Fibroblast of peridontal ligament (primary cell): Measurements from ENCODE around the gene KLK10.
A peak's percentile ranks its signal among the peaks of the same experiment; 100 is the strongest.

ENCODE experiments used
- DNase-seq: peaks from one replicate; pipeline ENCODE4 v3.0.0-alpha.2; 2010; ENCODE audit errors: extremely low read depth

Gene KLK10

DNA sequence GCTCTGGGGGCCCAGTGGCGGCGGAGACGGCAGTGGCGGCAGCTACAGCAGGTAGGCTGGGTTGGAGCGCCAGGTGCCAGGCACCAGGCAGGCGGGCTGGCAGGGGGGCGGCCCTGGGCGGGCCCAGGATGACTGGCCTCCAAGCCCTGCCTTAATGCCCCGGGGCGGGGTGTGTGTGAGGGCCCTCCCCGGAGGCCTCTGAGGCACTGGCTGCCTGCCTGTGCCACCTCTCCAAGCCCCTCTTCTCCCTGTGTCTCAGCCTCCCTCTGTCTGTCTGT lies 7.0 kb upstream of the KLK10 start, which contains the start of gene KLK11:
KLK11 (minus strand) TSS at position 63 of the 278 bp plus-strand sequence. CDS start 985 bp downstream, outside the sequence.
- no peak for DNase-seq

DNA sequence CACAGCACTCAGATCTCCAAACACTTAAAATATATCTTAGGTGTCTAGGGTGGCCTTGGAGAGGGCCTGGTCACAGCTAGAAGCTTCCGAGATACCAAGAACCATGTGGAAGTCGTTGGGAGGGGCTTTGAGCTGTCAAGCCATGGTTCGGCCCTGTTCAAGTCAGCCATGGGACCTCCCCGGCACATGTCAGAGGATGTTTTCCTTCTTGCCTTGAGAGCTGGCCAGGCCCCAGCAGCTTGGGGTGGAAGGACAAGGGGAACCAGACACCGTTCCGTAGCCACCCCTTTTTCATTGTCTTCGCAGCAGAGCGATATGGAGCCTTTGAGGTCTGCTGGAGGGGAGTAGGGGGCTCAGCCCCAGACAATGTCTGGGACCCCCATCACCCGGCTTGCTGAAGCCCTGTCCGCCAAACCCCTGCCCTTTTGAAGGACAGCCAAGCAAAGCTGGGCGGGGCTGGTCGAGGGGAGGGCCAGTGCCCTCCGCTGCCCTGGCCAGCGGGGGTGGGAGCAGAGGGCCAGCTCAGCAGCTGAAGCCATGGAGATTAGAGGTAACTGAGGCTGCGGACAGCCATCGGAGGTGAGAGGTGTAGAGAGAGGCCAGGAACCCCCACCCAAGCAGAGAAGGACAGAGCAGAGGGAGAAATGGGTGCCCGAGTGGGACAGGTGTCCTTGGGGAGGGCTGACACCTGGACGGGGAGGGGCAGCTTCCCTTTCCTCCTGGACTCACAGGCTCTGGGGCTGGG lies 6.5 kb upstream of the KLK10 start:
- DNase-seq: no peak

DNA sequence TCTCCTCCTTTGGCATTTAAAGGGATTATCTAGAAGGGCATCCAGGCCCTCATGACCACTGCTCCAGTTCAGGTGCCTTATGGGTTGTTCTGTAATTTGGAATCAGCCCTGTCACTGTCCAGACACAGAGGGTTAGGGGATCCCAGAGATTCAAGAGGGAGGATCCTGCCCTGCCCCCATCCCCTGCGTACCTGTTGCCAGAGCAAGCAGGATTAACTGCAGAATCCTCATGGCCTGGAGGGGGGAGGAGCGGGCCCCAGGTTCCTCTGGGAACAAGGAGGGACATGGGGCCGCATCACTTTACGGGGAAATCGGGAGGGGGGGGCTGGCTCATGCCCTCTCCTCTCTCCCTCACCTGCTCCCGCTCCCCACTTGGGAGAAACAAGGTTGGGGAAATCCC lies 5.9 kb upstream of the KLK10 start:
- DNase-seq: no peak

DNA sequence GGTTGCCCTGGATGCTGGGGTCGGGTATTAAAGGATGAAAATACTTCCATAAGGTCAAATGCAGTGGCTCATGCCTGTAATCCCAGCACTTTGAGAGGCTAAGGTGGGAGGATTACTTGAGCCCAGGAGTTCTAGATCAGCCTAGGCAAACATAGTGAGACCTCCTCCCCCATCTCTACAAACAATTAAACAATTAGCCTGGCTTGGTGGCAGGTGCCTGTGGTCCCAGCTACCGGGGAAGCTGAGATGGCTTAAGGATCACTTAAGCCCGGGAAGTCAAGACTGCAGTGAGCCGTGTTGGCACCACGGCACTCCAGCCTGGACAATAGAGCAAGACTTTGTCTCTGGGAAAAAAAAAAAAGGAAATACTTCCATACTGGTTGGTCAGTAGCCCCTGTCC lies 5.4 kb upstream of the KLK10 start:
- DNase-seq: no peak

DNA sequence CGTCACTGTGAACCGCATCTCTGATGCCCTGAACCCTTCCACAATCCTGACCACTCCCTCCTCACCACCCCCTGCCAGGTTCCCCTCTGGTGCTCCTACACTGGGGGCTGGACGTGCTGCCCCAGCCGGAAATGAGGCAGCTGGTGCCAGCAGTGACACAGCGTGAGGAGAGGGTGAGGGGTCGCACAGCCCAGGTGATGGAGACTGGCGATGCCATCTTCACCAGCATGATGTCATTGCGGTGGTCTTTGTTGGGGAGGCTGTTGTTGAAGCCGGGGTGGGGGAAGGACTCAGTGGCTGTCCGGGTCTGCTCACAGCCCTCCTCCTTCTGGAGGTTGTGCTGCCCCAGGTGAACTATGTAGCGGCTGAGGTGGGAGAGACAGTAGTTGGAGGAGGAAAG lies 4.4 kb upstream of the KLK10 start:
- no peak for DNase-seq

DNA sequence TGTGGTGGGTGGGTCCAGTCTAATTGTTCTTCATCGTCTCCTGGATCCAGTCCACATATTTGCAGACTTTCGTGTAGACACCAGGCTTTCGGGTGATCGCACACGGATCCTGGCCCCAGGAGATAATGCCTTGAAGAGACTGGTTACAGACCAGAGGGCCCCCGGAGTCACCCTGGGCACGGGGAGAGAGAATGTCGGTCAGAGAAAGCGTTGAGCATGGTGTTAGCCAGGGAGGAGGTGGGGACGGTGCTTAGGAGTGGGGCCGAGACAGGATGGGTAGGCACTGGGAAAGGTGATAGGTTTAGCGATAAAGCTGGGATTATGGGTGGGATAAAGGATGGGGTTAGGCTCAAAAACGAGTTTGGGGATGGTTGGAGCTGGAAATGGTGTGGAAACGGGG lies 3.0 kb upstream of the KLK10 start:
- DNase-seq: no peak

DNA sequence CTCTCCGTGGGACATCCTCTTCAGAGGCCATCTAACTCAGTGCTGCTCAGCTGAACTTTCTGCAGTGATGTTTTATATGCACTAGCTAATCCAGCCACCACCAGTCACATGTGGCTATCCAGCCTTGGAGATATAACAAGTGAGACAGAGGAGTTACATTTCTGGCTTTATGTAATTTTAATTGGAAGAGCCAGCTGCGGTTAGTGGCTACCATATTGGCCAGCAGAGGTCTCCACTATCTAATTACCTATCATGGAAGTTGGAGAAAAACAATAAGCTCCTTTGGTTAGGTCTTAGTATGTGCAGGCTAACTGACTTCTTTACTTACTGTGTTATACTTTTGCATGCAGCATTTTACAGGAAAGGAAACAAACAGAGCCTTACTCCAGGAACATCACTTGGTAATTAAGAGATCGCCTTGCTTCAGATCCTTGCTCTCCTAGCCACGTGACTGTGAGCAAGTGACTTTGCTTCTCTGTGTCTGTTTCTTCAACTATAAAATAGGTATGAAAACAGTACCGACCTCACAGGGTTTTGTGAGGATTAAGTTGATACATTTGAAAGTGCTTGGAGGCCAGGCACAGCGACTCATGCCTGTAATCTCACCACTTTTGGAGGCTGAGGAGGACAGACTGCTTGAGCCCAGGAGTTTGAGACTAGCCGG lies 1.6 kb upstream of the KLK10 start:
- peak; percentile 47 for DNase-seq

DNA sequence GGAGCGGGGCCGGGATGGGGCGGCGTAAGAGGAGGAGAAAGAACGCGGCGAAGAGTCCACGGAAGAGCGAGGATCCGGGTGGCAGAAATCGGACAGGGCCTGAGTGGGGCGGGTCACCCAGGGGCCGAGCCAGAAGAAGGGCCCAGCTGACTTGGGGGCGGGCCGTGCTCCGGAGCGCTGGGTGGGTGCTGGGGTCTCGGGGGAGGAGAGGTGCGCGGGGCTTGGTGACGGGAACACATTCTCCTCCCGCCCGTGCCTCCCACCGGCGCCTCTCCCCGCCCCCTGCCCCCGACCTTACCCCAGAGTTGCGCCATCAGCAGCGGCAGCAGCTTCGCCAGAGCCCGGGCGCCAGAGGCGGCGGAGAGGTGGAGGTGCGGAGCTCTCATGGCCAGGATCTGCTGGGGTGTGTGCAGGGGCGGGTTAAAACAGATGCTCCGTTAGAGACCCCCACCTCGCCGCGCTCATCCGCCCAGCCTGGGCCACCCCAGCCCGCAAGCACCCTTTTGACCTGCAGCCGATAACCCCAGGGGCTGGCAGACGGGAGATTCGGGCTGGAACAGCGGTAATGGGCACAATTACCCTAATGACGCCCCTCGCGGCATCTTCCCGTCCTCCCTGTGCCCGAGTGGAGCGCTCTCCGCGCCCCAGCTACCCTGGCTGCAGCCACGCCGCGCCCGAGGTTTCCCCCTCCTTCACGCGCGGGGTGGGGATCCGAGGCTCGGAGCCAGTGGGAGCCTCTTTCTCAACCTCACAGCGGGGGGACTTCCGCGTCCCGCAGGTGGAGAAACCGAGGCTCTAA lies 565 bp downstream of the KLK10 start:
- no peak for DNase-seq

DNA sequence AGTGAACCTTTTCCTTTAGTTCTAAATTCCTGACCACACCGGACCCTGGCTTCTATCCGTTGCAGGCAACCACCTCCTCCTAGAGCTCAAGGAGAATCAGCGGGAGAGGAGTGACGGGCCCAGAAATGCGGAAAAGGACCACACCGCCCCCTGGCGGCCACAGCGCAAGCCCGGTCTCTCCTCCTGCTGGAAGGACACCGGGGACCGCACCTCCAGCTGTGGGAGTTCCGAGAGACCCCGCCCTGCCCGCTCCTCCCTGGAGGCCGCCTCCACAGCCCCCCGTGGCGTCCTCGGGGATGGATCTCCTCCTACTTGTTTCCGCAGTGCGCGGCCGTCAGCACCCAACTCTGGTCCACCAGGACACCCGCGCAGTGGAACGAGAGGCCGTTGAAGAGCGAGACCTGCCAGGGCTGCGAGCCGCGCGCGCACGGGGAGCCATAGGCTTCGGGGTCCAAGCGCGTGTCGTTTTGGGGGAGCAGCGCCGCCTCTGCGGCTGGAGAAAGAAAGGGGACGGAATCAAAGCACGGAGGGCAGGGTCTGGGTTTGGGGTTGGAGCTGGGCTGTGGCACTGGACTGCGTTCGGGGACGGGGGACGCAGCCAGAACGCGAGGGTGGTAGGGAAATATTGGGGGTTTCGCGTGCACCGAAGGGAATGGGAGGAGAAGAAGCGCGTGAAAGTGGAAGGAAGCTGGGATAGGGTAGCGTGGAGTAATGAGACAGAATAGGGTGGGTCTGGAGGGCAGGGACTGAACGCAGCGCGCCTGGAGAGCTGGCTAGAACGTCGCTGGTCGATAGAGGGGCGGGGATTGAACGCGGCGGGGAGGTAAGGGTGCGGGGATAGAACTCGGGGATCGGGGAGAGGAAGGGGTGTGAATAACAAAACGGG lies 2.5 kb downstream of the KLK10 start:
- DNase-seq: peak; percentile 4

DNA sequence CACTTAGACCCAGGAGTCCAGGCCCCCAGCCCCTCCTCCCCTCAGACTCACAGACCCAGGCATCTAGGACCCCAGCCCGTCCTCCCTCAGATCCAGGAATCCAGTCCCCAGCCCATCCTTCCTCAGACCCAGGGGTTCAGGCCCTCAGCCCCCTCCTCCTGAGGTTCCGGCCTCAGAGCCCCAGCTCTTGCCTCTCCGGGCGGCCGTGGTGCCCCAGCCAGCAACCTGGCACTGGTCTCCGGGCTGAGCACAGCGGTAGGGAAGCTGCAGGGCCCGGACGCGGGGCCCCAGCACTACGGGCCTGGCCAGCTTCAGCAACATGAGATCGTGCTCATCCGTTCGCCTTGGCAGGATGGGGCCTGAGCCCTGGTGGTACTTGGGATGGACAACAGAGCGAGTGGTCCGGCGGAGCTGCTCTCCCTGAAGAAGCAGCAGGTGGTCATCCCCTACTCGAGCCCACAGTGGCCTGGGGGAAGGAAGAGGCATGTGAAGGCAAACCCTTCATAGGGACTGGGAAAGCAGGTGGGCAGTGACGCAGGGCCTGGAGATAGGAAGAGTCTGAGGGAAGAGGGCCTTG lies 3.7 kb downstream of the KLK10 start:
- DNase-seq: no peak

DNA sequence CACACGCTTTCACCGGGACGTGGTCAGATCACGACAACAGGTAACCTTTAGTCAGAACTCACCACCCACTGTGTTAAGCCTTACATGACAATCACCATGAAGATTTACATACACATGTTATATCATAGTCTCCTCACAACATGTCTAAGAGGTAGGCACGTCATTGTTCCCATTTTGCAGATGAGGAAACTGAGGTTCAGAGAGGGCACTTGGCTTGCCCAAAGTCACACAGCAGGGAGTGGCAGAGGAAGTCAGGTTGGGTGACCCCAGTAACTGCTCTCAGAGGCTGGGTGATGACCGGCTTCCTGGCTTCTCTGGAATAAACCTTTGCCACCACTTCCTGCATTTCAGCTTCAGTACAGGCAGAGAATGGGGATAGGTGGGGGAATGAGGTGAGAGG lies 5.3 kb downstream of the KLK10 start:
- no peak for DNase-seq

DNA sequence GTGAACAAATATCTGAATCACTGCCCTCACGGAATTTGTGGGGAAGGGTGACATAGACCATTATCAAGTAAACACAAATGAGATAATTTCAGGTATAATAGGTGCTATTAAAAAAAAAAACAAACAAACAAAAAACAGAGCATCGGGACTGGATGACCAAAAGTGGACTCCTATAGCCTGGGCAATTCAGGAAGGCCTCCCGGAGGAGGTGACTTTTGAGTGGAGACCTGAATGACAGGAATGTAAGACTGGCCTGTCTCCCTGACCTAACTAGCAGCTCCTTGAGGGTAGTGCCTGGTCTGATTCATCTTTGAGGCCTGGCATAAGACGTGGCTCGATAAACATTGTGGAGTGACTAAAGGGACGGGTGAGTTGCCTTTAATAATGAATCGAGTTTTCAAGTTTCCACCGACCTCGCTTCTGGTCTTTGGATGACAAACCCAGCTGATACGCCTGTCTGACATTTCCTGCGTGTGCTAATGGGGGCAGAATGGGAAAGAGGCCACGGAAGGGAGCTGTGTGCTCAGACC lies 6.8 kb downstream of the KLK10 start:
- DNase-seq: no peak

DNA sequence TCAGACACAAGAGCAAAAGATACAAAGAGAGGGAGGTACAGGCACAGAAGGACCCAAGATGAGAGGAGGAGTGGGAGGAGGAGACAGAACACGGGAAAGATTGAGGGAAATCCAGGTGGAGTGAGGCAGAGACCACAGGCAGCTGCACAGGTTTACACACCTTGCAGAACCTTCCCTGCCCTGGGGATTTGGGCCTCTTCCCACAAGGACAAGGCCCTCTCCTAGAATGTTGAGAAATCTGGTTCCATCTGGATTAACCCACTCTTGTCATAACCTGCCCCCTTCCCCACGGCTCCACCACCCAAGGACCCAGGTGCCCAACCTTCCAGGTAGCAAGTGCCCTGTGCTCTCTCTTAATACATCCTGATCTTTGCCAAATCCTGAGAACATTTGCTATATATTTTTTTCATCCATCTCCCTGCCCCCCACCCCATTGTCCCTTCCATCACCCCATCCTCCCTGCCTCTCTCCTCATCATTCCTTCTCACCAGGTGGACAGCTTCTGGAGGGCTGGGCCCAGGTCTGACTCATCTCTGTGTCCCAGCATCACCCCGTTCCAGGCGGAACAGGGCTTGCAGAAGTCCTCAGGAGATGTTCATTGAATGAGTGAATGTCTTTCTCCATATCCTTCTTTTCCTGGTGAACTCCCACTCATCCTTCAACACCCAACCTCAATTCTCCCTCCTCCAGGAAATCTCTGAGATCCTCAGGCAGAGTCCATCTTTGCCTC lies 9.3 kb downstream of the KLK10 start:
- no peak for DNase-seq

DNA sequence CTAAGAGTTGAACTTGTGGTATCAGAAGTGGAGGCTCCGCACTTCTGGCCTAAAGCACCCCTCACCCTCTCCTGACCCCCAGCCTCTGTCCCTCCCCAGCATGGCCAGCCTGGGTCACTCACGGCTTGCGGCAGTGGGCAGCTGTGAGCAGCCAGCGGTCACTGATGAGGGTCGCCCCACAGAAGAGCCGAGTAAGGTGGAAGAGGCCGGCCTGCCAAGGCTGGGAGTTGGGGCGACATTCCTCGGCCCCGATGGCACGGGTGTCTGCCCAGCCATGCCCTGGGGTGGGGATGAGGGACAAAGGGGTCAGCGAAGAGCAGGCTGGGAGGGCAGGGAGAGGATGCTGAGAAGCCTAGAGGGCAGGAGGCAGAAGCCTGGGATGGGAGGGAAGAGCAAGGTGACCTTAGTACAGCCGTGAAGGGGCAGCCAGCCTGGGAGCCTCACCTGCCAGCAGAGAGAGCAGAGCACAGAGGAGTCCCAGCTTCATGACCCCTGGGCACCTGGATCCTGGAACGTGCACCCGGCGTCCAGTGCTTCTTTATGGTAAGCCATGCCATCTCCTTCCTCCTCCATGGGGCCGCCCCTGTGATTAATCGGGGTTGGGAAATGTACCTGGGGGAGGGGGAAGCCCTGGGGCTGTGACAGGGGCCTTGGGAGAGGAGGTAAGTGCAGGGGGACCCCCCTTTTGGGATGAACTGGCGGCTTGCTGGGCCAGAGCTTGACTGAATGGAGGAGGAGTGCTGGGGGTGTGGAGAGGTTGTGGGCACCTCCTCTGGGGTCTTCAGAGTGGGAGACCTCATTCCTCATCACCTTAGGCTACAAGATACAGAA lies 10.2 kb downstream of the KLK10 start:
- DNase-seq: no peak

DNA sequence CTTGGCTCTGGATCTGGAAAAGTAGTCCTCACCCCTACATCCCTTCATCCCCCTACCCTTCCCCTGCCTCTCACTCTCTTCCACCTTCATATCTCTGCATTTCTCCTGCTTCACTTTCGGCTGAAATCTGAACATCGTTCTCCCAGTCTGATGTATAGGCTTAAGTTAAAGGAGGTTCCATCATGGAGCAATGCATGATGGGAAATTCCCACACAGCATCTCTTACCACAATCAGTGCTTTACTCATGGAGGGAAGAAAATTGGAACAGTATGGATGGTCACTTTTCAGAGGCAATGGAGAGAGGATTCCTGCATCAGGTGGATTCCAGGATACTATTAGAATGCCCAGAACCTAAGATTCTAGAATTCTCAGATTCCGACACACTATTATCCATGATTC lies 12.0 kb downstream of the KLK10 start:
- DNase-seq: no peak

DNA sequence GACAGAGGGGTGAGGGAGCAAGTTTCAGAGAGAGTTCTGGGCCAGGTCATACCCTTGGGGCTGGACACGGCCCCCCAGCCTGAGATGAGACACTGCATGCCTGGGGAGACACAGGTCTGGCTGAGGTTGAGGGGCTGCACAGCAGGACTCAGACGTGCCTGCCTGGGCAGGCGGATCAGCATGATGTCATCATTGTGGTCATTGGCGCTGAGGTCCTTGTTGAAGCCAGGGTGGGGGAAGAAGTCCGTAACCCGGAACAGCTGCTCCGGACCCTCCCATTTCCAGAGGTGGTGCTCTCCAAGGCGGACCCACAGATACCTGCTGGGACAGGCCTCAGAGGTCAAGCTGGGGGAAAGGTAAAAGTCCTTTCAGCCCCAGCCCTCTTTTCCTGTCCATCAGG lies 13.1 kb downstream of the KLK10 start:
- DNase-seq: no peak

DNA sequence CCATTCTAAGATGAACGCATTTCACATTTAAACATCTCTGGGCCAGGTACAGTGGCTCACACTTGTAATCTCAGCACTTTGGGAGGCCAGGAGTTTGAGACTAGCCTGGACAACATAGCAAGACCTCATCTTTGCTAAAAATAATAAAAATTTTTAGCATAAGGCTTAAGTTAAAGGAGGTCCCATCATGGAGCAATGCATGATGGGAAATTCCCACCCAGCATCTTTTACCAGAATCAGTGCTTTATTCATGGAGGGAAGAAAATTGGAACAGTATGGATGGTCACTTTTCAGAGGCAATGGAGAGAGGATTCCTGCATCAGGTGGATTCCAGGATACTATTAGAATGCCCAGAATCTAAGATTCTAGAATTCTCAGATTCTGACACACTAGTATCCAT lies 14.3 kb downstream of the KLK10 start:
- no peak for DNase-seq

DNA sequence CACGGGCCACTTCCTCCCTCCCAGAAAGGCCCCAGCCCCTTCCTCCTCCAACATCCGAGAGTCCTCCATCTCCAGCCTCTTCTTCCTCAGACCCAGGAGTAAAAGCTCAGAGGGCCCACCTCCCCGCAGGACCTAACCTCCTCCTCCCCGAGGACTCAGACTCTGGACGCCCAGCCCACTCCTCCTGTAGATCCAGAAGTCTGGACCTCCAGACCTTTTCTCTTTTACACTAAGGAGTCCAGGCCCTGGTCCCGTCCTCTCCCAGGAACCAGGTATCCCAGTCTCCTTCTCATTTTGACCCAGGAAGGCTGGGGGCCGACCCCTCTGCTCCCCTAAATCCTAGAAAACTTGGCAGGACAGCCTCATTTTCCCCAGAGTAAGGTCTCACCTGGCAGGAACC lies 16.2 kb downstream of the KLK10 start:
- DNase-seq: no peak

DNA sequence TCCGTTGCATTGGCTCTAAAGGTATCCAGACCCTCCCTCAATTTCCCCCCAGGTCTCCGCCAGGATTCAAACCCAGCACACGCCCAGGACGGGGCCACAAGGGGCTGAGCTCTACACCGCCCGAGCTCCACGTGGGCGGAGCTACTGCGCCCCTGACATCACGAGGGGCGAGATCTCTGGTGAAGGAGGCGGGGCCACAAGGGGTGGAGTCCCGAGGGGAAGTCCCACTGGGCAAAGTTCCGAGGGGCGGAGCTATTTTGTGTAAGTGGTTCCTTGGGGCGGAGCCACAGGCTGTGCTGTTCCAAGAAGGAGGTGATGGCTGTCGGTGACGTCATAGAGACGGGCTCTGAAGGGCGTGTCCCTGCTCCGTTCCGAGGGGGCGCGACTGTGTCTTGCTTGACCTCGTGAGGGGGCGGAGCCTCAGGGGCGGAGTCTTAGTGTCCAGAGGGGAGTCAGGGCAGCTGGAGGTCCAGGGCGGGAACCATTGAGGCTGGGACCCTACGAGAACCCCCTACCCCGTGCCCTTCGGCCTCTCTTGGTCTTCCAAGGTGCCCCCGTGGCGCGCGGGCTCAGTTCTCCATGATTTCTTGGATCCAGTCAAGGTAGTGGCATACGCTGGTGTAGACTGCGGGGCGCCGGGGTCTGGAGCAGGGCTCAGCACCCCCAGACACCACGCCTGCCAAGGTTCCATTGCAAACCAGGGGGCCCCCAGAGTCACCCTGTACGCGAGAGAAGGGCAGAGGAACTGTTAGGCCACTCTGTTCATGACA lies 16.8 kb downstream of the KLK10 start:
- no peak for DNase-seq
